HG03280 (cell line): ENCODE data around the gene TMEM163.

Source experiments
- ATAC-seq: cut with Tn5 transposase; IDR thresholded peaks from one replicate; pipeline ENCODE4 v1.9.1; 2021; ENCODE audit warnings: mild to moderate bottlenecking, moderate library complexity; ENCODE audit not compliant: unreplicated experiment

The TMEM163 gene

DNA sequence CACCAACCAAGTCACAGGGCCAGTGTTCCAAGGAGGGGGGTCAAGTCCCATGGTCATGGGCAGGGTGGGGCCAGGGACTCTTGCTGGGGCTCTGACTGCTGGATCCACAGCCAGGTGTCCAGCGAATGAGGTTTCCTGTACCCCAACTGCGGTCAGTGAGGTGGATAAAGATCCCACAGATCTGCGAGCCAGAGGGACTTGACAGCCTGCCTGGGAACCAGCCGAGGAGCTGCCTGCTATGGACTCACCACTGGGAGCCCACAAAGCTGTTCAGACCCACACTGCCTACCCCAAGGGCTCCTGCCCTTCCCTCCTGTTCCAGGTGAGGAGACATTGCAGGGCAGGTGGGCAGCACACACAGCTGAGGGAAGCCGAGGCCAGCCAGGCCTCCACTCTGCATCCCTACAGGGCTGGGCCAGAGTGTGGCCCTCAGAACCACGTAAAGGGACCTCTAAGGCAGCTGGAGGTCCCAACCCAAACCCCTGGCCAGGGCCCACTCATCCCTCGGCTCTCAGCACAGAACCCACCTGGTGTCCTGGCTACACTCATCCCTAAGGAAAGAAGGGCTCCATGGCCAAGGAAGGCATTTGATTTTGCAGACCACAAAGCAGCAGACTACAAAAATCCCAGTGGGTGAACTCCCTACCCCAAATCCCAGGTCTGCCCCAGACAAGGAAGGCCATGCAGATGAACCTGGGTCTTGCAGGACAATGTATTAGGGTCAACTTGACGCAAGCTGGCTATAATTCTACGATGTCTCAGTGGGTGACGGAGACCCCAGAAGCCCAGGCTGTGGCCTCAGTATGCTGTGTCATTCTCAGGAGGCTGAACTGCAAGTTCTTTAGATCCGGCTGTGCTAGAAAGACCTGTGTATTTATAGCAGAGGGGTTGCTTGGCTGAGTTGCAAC is 255.8 kb downstream of the TMEM163 start:
- ATAC-seq, result no peak

DNA sequence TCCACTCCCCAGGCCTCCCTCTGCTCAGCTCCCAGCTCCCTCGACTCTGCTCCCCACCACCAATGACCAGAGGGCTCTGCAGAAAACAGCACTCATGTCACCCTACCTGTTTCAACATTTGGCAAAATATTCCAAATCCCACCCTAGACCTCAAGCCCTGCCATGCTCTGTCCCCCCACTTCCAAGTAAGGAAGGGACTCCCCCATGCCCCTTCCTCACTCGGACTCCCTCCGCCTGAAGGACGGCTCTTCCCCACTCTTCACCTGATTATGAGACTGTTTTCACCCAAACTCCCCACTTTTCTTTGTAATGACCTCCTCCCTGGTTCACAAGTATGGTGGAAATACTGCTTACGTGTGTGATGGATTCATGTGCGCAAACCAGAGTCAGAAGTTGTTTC is 256.5 kb downstream of the TMEM163 start:
- no peak for ATAC-seq

DNA sequence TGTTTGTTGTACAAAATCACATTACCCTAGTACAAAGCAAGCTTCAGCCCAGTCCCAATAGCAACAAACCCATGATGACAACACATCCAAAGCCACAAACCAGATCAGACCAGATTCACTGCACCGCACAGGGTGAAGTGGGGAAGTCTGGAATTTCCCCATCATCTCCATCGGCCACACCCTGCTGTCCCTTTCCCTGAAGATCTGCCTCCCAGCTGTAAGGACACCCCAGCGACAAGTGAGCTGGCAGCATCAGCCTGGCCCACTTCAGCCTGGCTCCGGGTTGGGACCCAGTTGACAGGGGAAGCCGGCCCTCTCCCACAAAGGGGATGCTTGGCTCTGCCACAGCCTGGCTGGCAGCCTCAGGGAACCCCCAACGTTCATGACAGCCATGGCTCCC is 257.3 kb downstream of the TMEM163 start:
- ATAC-seq, result no peak

DNA sequence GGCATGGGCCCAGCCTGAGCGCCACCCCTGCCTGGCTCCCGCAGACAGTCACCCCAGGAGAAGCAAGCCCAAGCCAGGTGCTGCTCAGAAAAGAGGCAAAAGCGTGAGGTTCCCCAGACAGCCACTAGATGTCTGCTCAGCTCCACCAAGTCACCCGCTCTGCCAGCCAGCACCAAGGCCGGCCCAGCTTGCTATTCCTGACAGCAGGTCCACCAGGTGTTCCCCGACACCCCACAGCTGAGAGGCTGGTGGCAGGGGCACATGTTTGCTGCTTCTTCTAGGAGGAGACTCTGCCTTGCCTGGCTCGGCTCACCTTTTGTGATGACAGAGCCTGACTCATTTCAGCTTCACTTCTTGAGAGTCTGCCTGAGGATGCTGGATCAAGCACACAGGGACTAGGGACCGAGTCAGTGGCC is 258.2 kb downstream of the TMEM163 start:
- peak; percentile 84 for ATAC-seq

DNA sequence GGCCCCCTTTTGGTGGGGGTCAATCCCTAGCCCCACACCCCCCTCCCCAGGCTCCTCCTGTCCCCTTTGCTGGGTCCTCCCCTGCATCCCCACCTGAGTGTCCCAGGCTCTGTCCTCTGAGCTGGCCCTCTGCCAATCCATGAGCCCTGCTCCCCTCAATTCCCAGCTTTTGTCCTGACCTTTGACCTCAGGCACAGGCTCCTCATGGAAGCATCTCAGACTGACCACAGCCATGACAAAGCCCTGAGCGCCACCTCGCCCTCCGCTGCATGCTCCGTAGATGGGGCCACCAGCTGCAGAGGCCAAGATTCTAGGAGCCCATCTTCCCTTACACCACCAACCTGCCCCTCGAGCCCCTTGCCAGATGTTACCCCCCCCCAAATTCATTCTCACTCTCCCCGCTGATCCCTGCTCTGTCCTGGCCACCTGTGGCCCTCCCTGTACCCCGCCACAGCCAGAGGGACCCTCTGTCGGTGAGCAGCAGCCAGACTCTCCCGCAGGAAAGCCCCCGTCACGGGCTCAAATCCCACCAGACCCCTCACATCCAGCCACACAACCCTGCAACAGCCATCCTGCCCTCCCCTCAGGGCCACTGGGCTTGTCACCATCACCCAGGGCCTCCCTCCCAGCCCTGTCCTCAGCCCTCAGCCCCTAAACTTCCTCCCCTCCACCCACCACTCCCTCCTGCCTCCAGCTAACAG is 258.9 kb downstream of the TMEM163 start:
- no peak for ATAC-seq

DNA sequence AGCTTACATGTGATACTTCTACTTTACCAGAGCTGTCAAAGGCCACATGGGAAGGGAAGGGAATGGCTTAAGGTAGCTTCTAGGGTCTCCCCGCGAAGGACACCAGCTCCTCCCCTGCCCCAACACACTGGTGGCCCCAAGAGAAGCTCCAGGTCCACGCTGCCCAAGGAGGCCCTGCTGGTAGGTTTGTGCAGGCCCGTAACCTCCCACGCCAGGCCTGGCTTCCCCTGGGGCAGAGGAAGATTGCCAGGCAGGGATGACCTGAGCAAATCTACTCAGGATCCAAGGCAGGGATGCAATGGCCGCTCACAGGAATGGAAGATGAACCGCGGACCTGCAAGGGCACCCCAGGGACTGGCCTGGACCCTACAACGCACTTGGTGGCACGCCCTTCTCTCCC is 259.9 kb downstream of the TMEM163 start:
- no peak for ATAC-seq

DNA sequence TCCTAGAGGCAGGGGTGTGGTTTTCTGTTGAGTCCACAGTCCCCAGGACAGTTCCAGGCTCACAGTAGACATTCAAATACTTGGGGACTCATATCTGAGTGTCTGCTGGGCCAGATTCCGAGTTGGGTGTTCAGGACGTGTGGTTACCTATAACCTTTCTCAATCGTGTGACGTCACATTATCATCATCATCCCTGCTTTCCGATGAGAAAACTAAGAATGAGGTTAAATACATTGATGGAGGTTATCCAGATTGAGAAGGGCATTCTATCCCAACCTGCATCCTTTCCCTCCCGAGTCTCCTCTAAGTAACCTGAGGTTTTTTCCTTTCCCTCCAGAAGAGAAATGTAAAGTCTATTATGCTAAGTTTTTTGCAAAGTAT is 260.3 kb downstream of the TMEM163 start:
- no peak for ATAC-seq

DNA sequence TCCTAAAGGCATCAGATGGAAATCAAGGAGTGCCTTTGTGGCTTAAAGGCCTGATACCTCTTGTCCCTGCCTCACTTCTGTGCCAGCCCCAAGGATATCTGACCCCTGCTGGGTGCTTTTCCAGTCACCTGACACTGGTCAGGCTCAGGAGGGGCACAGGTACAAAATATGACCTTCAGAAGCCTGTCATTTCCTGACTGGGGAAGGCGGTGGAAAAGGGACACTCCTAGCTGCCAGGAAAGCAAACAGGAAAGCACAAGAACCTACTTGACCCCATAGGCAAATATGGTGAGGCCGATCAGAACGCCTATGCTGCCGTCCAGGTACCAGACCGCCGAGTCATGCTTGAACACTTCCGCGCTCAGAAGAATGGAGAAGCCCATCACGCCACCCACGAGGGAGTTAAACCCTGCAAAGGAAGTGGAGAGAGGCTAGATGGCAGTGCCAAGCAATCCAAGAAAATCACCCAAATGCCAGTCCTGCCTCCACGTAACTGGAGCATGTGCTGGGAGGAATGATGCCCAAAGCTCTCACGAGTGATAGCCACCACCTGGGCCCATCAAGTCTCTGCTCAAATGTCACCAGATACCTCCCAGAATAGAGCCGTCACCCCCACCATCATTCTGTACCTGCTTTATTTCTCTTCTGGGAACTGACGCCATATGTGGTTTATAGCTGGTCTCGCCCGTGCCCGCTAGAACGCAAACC is 260.9 kb downstream of the TMEM163 start:
- ATAC-seq, result no peak

DNA sequence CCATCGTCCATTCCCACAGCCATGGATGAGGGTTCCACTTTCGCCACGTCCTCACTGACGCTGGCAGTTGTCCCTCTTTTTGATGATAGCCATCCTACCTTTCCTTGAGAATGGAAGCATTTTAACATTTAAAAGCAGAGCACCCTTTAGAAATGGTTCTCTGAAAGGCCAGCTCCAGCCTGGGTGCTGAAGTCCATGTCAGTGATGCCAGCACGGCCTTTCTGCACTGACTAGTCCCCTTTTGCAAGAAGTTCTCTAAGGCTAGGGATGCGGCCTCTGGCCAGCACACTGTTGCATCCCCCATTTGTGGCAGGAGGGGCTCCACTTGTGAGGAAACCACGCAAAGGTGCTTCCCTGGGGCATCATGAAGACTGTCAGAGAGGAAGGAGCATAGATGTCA is 261.4 kb downstream of the TMEM163 start:
- no peak for ATAC-seq

DNA sequence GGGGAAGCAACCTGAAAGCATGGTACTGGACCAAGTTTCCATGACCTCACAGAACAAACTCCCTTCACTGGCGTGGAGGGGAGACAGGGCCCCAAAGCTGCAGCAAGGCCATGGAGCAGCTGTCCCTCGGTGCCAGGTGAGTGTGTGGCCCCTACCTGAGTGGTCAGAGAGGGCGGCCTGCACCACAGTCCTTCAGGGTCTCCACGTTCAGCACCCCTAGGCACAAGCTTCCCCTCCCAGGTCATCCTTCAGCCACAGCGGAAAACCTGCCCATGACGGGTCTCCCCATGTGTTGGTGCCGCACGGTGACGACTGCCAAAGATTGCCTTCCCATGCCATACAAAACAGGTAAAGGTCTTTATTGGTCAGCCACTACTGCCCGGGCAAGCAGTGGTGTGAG is 263.4 kb downstream of the TMEM163 start:
- ATAC-seq, result no peak

DNA sequence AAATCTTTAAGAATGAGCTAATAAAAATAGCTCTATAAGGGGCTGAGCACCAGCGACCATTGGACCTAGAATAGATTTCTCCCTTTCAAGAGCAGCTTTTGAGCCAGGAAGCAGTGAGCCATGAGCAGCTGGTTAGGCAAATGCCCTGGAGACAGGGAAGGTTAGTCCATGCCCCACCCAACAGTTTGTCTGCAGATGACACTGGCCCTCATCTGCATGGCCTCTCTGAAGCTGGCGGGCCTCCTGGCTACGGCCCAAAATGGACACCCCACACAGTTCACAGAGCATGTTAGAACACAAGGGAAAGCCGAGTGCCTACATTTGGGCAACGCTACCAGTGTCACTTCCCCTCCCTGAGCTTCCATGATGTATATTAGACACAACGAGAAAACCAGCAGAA is 263.9 kb downstream of the TMEM163 start:
- no peak for ATAC-seq

DNA sequence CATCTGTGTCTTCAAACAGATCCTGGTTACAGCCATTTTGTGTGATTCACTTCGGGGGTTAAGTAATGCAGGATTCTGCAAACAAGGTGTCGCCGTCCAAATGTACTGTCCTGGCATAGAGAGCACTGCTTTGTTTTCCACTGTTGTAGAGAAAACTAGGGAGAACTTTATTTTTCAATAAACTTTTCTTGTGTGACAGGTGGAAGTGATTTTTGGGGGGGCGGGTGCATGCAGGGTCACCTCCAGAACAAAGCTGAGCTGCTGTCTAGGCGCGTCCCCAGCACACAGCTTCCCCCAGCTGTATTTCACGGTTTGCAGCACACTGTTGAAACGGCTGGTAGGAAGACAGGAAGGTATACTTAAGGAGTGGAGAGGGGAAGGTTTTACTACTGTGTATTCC is 264.4 kb downstream of the TMEM163 start:
- ATAC-seq, result no peak

DNA sequence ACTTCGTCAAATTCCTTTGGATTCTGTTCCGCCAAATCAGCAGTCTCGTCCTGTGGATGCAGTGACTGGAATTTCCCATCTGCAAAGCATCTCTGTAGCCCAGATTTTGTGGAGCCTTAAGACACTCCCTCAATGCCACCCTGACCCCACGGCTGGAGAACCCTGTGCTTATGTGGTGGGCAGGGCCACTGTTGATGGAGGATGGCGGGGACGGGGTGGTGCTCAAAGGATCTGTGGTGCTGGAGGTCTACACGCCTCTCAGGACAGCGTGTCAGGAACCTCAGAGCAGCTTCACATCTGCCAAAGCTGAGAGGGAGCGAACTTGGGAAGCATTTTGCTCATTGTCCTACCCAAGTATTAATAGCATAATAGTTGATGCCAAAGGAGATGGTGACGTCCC is 264.8 kb downstream of the TMEM163 start:
- no peak for ATAC-seq

DNA sequence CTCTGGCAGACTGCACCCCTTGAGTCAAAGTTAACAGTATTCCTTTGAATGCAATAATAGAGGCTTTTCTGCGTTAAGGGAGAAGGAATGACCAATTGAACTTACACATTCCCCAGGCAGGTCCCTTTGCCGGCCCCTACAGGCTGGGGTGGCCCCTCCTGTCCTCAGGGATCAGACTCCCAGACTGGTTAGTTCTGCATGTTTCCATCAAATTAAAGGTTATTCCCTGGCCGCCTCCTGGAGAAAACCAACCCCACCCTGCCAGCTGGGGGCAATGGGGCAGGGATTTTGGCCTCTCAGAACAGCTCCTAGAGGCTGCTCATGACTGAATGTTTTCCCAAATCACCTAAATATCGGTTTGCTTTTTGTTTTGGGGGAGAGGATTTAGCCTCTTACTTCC is 265.3 kb downstream of the TMEM163 start:
- ATAC-seq, result no peak

DNA sequence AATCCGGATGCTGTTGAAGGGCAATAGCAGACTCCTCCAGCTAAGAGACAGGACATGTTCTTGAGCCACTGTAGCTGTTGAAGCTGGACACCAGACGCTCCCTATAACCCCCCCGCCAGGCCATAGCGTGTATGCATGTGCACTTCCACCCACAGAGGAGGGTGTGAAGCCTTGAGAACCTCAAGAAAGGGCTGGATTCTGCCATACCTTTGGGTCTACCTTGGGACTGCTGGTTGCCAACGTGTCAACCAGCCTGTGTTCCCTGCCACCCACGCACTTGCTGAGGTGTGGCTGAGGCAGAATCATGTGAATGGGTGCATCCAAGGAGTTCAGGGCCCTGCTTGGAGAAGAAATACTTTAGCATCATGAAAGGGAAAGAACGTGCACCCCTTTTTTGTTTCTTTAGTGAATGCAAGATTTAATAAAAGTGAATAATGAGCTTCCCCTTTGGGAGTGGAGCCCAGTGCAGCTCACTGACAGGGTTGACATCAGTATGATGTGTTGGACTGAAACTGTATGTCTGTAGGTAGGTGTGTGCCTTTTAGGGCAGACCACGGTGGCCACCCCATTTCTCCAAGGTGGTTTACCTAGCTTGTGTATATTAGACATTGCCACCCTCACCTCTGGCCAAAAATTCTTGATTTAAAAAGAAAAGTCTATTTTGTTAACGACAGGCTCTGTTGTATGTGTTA is 266.6 kb downstream of the TMEM163 start:
- no peak for ATAC-seq

DNA sequence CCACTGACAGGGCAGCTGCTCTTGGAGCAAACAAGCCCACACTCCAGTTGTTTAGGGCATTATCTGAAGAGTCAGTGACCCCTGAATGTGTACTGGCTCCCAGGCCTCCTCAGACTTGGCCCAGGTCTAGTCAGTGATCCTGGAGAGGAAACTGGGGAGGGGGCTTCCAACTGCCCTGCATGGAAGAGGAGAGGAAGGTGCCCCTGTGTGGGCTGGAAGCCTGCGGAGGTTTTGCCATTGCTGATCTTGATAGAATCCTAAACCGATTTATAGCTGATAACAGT is 267.5 kb downstream of the TMEM163 start:
- no peak for ATAC-seq

DNA sequence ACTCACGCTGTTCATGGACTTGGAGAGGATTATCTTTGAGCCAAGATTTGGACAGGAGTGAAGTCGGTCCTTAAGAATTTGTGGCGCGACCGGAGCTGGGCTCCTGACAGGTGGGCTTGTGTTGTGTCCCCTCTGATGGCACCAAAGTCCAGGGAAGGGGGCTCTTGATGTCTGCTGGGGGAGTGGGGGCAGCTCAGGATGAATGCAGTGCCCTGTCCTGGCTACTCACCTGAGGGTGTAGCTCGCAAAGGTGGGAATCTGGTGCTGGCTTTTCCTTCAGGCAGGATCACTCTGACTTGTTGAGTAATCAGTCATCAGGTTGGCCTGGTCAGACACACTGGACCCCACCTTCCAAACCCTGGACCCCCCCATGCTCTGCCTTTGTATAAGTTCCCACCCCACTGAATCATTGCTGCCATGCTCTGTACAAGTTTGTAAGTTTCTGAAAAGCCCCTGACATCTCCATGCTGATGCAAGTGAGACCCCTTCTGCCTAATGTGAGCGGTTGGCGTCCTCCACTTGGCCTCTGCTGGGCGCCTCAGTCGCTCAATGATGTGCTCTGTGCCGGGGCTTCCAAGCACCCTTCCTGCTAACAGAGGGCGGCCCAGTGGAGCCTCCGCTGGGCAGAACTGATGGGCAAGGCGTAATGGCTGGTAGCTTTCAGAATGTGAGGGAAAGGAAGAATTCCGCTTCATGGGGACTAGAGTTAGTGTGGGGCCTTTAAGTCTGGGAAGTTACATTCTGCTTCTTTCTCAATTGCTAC is 268.9 kb downstream of the TMEM163 start:
- no peak for ATAC-seq

DNA sequence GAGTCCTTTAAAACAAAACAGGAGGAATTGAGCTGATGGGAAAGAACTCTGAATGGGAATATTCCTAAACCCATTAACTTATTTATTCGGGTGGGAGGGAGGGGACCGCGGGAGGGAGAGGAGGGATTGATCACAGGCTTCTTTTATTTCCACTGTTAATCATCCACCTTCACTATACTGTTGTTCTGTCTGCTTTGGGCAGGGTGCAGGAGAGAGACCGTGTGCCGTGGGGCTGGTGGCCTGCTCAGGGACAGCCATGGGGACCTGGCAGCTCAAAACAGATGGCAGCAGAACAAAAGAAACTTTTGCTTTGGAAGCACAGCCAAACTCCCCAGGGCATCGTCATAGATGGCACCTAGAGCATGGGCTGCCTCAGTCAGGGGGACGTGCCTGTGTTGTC is 269.6 kb downstream of the TMEM163 start:
- ATAC-seq, result no peak

DNA sequence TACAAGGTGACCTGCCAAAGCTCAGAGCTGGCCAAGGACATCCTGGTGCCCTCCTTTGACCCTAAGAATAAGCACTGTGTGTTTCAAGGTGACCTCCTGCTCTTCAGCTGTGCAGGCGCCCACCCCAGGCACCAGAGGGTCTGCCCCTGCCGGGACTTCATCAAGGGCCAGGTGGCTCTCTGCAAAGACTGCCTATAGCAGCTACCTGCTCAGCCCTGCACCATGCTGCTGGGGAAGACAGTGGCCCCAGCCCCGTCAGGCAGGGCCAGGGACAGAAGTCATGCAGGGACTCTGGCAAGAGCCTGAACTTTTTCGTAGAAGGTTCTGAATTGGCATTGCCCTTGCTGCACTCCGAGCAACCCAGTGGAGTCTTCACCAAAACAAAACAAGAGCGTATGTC is 270.1 kb downstream of the TMEM163 start:
- no peak for ATAC-seq

DNA sequence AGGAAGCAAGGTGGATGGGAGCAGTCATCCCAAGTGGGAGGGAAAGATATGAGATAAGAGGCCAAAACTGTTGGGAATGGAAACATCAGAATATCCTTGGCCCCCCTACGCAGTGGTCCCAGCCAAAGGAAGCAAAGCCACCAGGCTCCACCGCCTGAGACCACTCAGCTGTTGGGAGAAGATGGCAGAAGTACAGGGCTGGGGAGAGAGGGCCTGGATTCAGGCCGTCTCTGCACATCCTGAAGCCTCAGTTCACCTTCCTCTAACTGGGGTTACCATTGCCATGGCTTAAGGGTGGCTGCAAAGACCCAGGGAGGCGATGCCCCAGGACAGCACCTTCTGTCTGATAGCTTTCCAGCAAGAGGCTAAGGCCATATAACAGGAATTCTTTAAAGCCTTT is 271.1 kb downstream of the TMEM163 start:
- ATAC-seq, result no peak
